ENCODE measurements around the gene MATK.

The MATK gene, protein sequence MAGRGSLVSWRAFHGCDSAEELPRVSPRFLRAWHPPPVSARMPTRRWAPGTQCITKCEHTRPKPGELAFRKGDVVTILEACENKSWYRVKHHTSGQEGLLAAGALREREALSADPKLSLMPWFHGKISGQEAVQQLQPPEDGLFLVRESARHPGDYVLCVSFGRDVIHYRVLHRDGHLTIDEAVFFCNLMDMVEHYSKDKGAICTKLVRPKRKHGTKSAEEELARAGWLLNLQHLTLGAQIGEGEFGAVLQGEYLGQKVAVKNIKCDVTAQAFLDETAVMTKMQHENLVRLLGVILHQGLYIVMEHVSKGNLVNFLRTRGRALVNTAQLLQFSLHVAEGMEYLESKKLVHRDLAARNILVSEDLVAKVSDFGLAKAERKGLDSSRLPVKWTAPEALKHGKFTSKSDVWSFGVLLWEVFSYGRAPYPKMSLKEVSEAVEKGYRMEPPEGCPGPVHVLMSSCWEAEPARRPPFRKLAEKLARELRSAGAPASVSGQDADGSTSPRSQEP

GRCh38 chr19:3785938-3786824 is at the start of gene MATK:
Gene MATK, minus strand, starts transcription at chr19:3786381. Its CDS starts 1,246 bp downstream, at chr19:3785135.
- DNase-seq (ENCODE audit: low read depth in 1 of 2, low spot score in 1 of 2), result peak in 1 of 2 donors; percentile 31

DNA sequence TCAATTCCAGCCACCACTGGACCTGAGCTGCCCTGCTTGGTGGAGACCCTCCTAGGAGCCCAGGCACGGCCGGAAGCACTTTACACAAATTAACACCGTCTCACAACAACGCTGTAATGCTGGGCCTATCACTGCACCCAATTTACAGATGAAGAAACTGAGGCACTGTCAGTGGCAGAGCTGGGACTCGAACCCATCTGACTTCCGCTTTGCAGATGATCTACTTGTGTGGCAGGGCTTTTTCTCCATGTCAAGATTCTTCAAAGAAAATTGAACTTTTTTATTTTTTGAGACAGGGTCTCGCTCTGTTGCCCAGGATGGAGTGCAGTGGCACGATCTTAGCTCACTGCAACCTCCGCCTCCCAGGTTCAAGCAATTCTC is 48.9 kb upstream of the MATK start:
- DNase-seq (ENCODE audit: low read depth in 1 of 2, low spot score in 1 of 2), result no peak

DNA sequence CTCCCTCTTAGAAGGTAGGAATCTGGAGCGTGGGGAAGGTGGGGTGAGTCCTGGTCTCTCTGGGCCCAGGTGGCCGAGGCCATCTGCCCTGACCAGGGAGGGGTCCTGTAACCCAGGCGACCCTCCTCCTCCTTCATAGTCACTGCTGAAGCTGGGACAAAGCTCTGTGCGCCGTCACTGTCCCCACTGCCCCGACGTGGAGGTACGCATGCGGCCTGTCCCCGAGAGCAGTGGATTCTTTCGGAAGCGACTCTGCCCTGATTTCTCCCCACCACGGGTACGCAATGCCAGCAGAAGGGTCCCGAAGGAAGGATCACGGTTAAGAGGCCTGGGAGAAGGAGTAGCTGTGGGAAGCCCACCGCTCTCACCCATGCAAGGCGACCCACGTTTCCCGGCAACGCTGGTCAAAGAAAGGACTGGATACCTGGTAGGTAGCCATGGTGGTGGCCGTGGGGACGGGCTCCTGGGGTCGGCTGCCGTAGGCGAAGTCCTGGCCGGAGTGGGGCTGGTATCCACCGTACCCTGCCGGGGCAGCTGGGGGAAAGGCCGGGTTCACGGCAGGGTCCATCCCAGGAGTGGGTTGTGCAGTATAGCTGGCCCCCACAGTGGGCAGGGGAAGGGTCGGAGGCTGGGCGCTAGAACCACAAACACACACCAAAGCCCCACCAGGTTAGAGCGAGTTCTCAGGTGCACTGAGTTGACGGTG is 48.3 kb upstream of the MATK start:
- no peak for DNase-seq (ENCODE audit: low read depth in 1 of 2, low spot score in 1 of 2)

DNA sequence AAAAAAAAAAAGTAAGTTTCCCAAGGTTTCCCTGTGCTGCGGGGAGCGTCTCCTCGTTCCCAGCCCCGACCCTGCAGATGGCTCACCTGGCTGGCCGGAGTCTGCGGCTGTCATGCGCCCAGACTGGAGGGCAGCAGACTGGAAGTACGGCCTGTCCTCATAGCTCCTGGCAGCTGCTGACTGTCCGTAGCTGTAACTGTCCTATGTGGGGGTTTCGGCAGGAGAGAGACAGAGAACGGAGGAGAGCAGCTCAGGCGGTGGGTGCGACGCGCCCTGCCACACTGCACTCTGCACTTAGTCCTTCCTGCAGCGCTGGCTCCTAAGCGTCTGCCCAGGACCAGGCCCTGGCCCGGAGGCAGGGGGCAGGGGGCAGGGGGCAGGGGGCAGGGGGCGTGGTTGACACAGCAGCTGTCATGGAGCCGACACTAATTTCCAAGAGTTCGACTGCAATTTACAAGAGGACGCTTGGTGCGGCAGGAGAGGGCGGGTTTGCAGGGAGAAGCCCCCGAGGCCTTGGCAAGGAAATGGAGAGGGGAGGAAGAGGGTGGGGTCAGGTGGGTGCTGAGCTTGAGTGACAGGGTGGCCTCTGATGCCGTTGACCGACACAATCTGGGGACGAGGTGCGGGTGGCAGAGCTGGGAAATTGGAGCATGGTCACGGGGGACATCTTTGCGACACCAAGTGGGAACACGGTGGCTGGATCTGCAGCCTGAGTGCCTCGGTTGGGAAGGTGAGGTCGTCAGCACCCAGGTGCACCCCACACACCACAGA is 47.6 kb upstream of the MATK start:
- DNase-seq (ENCODE audit: low read depth in 1 of 2, low spot score in 1 of 2), result no peak

GRCh38 chr19:3832001-3832400 is 45.8 kb upstream of the MATK start:
- DNase-seq (ENCODE audit: low read depth in 1 of 2, low spot score in 1 of 2), result no peak

GRCh38 chr19:3831601-3832000 is 45.4 kb upstream of the MATK start:
- no peak for DNase-seq (ENCODE audit: low read depth in 1 of 2, low spot score in 1 of 2)

GRCh38 chr19:3830621-3831589 is 44.7 kb upstream of the MATK start:
- no peak for DNase-seq (ENCODE audit: low read depth in 1 of 2, low spot score in 1 of 2)

- DNase-seq (ENCODE audit: low read depth in 1 of 2, low spot score in 1 of 2), result no peak
Measured at GRCh38 chr19:3827306-3827705, 41.1 kb upstream of the MATK start.

- no peak for DNase-seq (ENCODE audit: low read depth in 1 of 2, low spot score in 1 of 2)
Measured at GRCh38 chr19:3826163-3826562, 40.0 kb upstream of the MATK start.

DNA sequence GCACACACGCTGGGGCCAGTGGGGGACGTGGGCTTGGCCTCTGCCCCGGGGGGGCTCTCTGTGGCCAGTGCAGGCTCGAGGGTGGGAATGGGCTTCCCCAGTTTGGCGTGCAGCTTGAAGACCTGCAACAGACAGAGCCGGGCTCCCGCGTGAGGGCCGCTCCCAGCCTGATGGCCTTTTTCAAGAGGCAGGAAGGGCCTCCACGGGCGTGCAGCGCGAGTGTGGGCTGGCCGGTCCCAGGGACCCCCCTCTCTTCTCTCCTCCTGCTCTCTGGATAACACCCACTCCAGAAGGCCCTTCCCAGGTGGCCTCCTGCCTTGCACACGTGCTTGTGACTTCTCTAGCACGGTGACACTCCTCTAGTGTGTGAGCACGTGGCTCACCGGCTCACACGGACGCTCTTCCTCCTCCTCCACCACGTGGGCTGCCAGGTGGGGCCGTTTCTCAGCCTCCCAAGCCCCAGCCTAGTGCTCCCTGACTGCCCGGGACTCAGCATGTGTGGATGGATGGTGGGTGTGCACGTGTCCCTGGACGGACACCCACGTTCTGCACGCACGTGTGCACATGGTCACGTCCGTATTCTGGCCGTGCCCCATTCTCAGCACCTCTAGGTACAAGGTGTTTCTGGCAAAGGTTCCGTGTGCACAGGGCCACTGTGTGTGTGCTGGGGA is 39.2 kb upstream of the MATK start:
- DNase-seq (ENCODE audit: low read depth in 1 of 2, low spot score in 1 of 2), result no peak

GRCh38 chr19:3823350-3823713 is 37.2 kb upstream of the MATK start:
- DNase-seq (ENCODE audit: low read depth in 1 of 2, low spot score in 1 of 2), result no peak

GRCh38 chr19:3822683-3823349 is 36.6 kb upstream of the MATK start:
- no peak for DNase-seq (ENCODE audit: low read depth in 1 of 2, low spot score in 1 of 2)

DNA sequence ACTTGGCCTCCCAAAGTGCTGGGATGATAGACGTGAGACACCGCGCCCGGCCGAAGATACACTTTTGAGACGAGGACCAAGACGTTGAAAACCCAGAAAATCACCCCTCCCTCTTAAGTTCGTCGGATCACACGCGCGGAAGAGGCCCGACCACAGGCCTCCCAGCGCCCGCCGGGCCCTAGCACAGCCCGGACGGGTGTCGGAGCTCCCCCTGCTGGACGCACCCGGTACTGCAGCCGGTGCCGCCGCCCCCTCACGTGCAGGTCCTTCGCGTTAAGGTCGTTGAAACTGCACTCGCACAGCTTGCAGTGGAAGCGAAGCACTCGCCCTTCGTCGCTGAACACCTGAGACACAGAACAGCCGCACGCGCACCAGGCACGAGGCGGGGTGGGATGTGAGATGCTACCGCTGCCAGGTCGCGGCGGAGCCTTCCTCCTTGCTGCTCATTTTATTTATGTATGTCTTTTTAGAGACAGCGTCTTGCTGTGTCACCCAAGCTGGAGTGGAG is 35.7 kb upstream of the MATK start:
- peak; percentile 82 to 88 for DNase-seq (ENCODE audit: low read depth in 1 of 2, low spot score in 1 of 2)

GRCh38 chr19:3821156-3821555 is 35.0 kb upstream of the MATK start:
- no peak for DNase-seq (ENCODE audit: low read depth in 1 of 2, low spot score in 1 of 2)

DNA sequence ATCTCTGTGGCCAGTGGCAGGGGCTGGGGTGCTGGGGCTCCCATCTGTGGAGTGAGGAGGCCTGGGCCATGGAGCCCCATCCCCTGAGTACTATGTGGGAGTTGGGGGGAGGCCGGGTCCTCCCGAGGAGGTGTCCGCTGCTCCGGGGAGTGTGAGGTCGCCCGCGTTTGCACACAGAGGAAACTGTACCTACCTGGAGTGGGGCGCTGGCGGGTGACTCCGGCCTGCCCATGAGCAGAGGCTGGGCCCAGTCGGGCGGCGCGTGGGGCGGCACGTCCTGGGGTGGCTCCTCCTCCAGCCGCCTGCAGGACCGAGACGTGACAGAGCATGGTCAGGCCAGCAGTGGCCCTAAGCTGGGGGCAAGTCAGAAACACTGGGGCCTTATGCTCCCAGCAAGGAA is 33.8 kb upstream of the MATK start:
- DNase-seq (ENCODE audit: low read depth in 1 of 2, low spot score in 1 of 2), result no peak

GRCh38 chr19:3818918-3819317 is 32.7 kb upstream of the MATK start:
- DNase-seq (ENCODE audit: low read depth in 1 of 2, low spot score in 1 of 2), result no peak

DNA sequence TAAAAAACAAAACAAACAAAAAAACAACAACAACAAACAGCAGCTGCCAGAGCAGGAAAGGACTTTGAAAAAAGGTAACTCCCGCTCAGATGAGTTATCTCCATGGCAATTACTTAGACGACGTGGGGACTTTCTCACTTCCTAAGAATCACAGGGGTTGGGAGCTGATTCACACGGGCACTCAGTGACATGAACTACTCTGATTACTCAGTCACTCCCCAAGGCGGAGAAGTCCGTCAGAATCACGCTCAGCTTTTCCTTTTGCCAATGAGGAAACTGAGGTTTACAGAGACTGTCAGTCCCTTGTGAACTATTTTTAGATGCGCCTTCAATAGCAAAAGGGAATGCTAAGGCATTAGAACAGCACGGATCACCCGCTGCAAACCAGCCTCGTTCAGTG is 32.3 kb upstream of the MATK start:
- no peak for DNase-seq (ENCODE audit: low read depth in 1 of 2, low spot score in 1 of 2)

DNA sequence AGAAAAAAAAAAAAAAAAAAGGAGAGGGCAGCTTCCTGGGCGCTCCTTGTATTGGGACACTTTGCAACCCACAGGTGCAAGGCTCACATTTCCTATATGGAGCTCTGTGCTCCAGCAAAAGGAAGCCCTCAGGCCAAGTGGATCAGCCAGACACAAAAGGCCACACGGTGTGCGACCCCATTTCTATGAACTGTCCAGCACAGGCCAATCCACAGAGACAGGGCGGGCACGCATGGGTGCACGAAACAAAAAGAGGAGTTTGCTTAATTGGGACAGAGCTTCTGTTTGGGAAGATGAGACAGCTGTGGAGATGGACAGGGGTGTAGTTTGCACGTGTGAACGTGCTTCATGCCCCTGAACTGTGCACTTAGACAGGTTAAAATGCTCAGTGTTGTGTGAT is 31.6 kb upstream of the MATK start:
- DNase-seq (ENCODE audit: low read depth in 1 of 2, low spot score in 1 of 2), result no peak

Measured in stimulated activated CD4-positive, alpha-beta T cell treated with anti-CD3 and anti-CD28 coated beads, Interleukin-15, amount 100 ng/mL, for 1 hour (primary cell).